COLO668 (cell line): ENCODE results near the gene ZNF414.
A peak's percentile ranks its signal among the peaks of the same experiment; 100 is the strongest.
"Not testable (repeated sequence)": the region's sequence is repeated elsewhere in the genome, so short reads cannot be mapped to it uniquely, and the experiment has no call there.

ENCODE experiments used
- DNase-seq: peaks from one replicate; lab custom pipeline; 2025; ENCODE audit not compliant: unreplicated experiment; lab: John Stamatoyannopoulos, UW

The ZNF414 gene

GRCh38 chr19:8513687-8514504, at the start of gene ZNF414:
TSS of gene ZNF414 (minus strand) at chr19:8514167. CDS start at chr19:8514046, 121 bp downstream.
- peak; percentile 95 for DNase-seq

GRCh38 chr19:8561075-8561764, 47.3 kb upstream of the ZNF414 start:
- no peak for DNase-seq

- no peak for DNase-seq
Observed at GRCh38 chr19:8558325-8558724, 44.4 kb upstream of the ZNF414 start.

GRCh38 chr19:8557642-8558238, 43.8 kb upstream of the ZNF414 start:
- DNase-seq, result no peak

GRCh38 chr19:8553729-8554128, 39.8 kb upstream of the ZNF414 start:
- not testable (repeated sequence) for DNase-seq

- DNase-seq, result no peak
Observed at GRCh38 chr19:8552810-8553209, 38.8 kb upstream of the ZNF414 start.

- no peak for DNase-seq
Observed at GRCh38 chr19:8550070-8550469, 36.1 kb upstream of the ZNF414 start.

GRCh38 chr19:8545743-8546142, 31.8 kb upstream of the ZNF414 start:
- DNase-seq, result no peak

- no peak for DNase-seq
Observed at GRCh38 chr19:8544168-8544567, 30.2 kb upstream of the ZNF414 start.

GRCh38 chr19:8539621-8540149, 25.7 kb upstream of the ZNF414 start:
- DNase-seq, result no peak

- no peak for DNase-seq
Observed at GRCh38 chr19:8537099-8537498, 23.1 kb upstream of the ZNF414 start.

- no peak for DNase-seq
Observed at GRCh38 chr19:8536282-8536681, 22.3 kb upstream of the ZNF414 start.

GRCh38 chr19:8532225-8532624, 18.3 kb upstream of the ZNF414 start:
- DNase-seq, result no peak

GRCh38 chr19:8531470-8531869, 17.5 kb upstream of the ZNF414 start:
- no peak for DNase-seq

GRCh38 chr19:8530061-8530679, 16.2 kb upstream of the ZNF414 start:
- no peak for DNase-seq

- DNase-seq, result no peak
Observed at GRCh38 chr19:8529369-8530006, 15.5 kb upstream of the ZNF414 start.

- no peak for DNase-seq
Observed at GRCh38 chr19:8528500-8528899, 14.5 kb upstream of the ZNF414 start.

- DNase-seq, result no peak
Observed at GRCh38 chr19:8526345-8527091, 12.6 kb upstream of the ZNF414 start.

GRCh38 chr19:8525401-8525684, 11.4 kb upstream of the ZNF414 start:
- DNase-seq, result no peak

- DNase-seq, result no peak
Observed at GRCh38 chr19:8519388-8519787, 5.4 kb upstream of the ZNF414 start.
